Liver (tissue), 9 donors: ENCODE data around the gene LTBP4. TPM values are rescaled to one million over a fixed set of nuclear protein-coding genes. Genes with fewer than 3 reads are reported as not detected.

Experiments
- DNase-seq: peaks from one replicate; pipeline ENCODE4 v3.0.0-alpha.2; 2017; ENCODE audit warnings: low spot score
- H3K27ac ChIP-seq, 2 donors: one replicate each; pipeline ENCODE4 v1.7.0; 2013; ENCODE audit warnings: inconsistent platforms in 2 of 2, low read length in 2 of 2, control low read depth in 1 of 2, low read depth in 1 of 2, mild to moderate bottlenecking in 1 of 2
- H3K27me3 ChIP-seq, 4 donors: one replicate each; pipeline versions ENCODE4 v1.6.1 to v1.7.0; 2013; ENCODE audit warnings: low read length in 3 of 4, inconsistent platforms in 1 of 4, mild to moderate bottlenecking in 1 of 4, moderate library complexity in 1 of 4; ENCODE audit not compliant: control insufficient read depth in 4 of 4, insufficient read depth in 4 of 4
- H3K36me3 ChIP-seq, 4 donors: one replicate each; pipeline versions ENCODE4 v1.6.1 to v1.7.0; 2013; ENCODE audit warnings: low read length in 3 of 4, mild to moderate bottlenecking in 3 of 4, low read depth in 1 of 4, moderate library complexity in 1 of 4; ENCODE audit not compliant: control insufficient read depth in 4 of 4, insufficient read depth in 3 of 4
- H3K4me1 ChIP-seq, 4 donors: one replicate each; pipeline versions ENCODE4 v1.6.1 to v1.7.0; 2013; ENCODE audit warnings: low read length in 3 of 4, mild to moderate bottlenecking in 3 of 4, moderate library complexity in 1 of 4; ENCODE audit not compliant: control insufficient read depth in 4 of 4, insufficient read depth in 4 of 4
- H3K4me3 ChIP-seq, 3 donors: one replicate each; pipeline versions ENCODE4 v1.6.1 to v1.7.0; 2013; ENCODE audit warnings: low read length in 3 of 3, control low read depth in 1 of 3, low read depth in 1 of 3, mild to moderate bottlenecking in 1 of 3
- H3K9ac ChIP-seq, 2 donors: one replicate each; pipeline ENCODE4 v1.7.0; 2013; ENCODE audit warnings: low read length in 2 of 2, mild to moderate bottlenecking in 2 of 2, moderate library complexity in 2 of 2, control low read depth in 1 of 2, low read depth in 1 of 2
- H3K9me3 ChIP-seq, 4 donors: one replicate each; pipeline versions ENCODE4 v1.6.1 to v1.7.0; 2013; ENCODE audit warnings: low read length in 3 of 4; ENCODE audit not compliant: control insufficient read depth in 4 of 4
- CTCF ChIP-seq: fragments of 150-350 bp; IDR thresholded peaks from 2 replicates; pipeline ENCODE4 v1.5.1; 2017; ENCODE audit warnings: improper control_type of control experiment, low read depth, low read length; ENCODE audit not compliant: missing input control
- EGR1 ChIP-seq, 2 donors: IDR thresholded peaks; 2 replicates each; pipeline ENCODE4 v1.6.1; 2016 to 2018; ENCODE audit warnings: antibody characterized with exemption in 2 of 2, low read depth in 2 of 2
- FOXA1 ChIP-seq: IDR thresholded peaks from 2 replicates; pipeline ENCODE4 v1.6.1; 2016; ENCODE audit warnings: antibody characterized with exemption
- FOXA2 ChIP-seq: IDR thresholded peaks from 2 replicates; pipeline ENCODE4 v1.6.1; 2016; ENCODE audit warnings: antibody characterized with exemption
- GABPA ChIP-seq, 2 donors: IDR thresholded peaks in 1 of 2; conservative IDR thresholded peaks in 1 of 2; 2 replicates each; pipeline ENCODE4 v1.6.1; 2016; ENCODE audit warnings: antibody characterized with exemption in 2 of 2, mild to moderate bottlenecking in 1 of 2, moderate library complexity in 1 of 2
- HNF4A ChIP-seq, 2 donors: conservative IDR thresholded peaks; 2 replicates each; pipeline ENCODE4 v1.6.1; 2016; ENCODE audit warnings: antibody characterized with exemption in 2 of 2, mild to moderate bottlenecking in 2 of 2
- HNF4G ChIP-seq: IDR thresholded peaks from 2 replicates; pipeline ENCODE4 v1.6.1; 2016; ENCODE audit warnings: antibody characterized with exemption
- MAX ChIP-seq: IDR thresholded peaks from 2 replicates; pipeline ENCODE4 v1.6.1; 2016; ENCODE audit warnings: antibody characterized with exemption
- RAD21 ChIP-seq, 2 donors: IDR thresholded peaks; 2 replicates each; pipeline ENCODE4 v1.6.1; 2016; ENCODE audit warnings: antibody characterized with exemption in 2 of 2, mild to moderate bottlenecking in 2 of 2
- RXRA ChIP-seq, 2 donors: IDR thresholded peaks; 2 replicates each; pipeline ENCODE4 v1.6.1; 2017 to 2018; ENCODE audit warnings: antibody characterized with exemption in 2 of 2, mild to moderate bottlenecking in 1 of 2
- SP1 ChIP-seq: IDR thresholded peaks from 2 replicates; pipeline ENCODE4 v1.6.1; 2018; ENCODE audit warnings: antibody characterized with exemption, mild to moderate bottlenecking
- ZBTB33 ChIP-seq: IDR thresholded peaks from 2 replicates; pipeline ENCODE4 v1.6.1; 2016; ENCODE audit warnings: antibody characterized with exemption
- WGBS: extraction: QIAGEN DNeasy Blood & Tissue Kit; methylation state at CpG from one replicate; pipeline ENCODE4 v1.1.7; 2013; 5-methylcytosine and 5-hydroxymethylcytosine counted together
- polyA plus RNA-seq, 2 donors: library from polyadenylated mRNA; stranded (reverse) in 1 of 2; unstranded in 1 of 2; fragments of 200-250 nt in 1 of 2; fragments of >200 nt in 1 of 2; fragmentation: Nextera tagmentation in 1 of 2; extraction: Ambion mirVana in 1 of 2; gene quantifications; one replicate each; pipeline versions ENCODE4 v1.2.1 to v1.2.3, GENCODE V29; 2013 to 2015
- total RNA-seq, 2 donors: library from RNA; depleted of rRNA; stranded (reverse); fragments of >200 nt; gene quantifications; one replicate each; pipeline ENCODE4 v1.2.3, GENCODE V29; 2014
- TF ChIP-seq, protein P1 (sequence below): IDR thresholded peaks from 2 replicates; pipeline ENCODE4 v1.6.1; 2016; ENCODE audit warnings: antibody characterized with exemption
- TF ChIP-seq, protein P2 (sequence below): IDR thresholded peaks from 2 replicates; pipeline ENCODE4 v1.6.1; 2016; ENCODE audit warnings: antibody characterized with exemption, mild to moderate bottlenecking
- donor health status: healthy.
- donor health status: healthy.
- donor health status: healthy.
- donor health status: healthy.
- donor health status: healthy.

The LTBP4 gene
- total and polyA plus RNA-seq, 4 donors: 9.6 to 28.7 (median 17.8) TPM

DNA sequence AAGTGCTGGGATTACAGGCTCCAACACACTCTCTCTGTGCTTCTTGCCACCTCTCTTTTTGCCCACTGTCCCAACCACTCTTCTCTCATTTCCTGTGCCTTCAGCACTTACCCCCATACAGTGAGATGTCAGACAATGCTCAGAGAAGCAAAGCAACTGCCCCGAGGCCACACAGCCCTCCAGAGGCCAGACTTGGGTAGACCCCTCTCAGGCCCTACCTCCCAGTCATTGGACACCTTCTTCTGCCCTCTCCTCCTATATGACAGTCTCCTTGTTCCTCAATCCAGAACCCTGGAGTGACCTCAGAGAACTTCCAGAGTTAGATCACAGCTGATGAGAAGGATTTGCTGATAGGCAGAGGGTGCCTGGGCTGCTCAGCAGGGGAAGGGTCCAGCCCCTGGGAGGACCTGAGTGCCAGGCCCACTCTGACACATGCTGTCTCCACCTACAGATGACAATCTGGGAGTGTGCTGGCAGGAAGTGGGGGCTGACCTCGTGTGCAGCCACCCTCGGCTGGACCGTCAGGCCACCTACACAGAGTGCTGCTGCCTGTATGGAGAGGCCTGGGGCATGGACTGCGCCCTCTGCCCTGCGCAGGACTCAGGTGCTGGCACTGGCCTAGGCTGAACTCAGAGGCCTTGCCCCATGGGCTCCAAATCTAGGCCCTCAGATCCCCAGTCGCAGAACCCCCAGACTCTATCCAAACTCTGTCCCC lies 24.4 kb downstream of the LTBP4 start:
- 84% methylated on average over 7 of the region's 7 CpGs for WGBS
- no peaks in the 10 kb centered on the region for H3K36me3 ChIP-seq
- no peak overlapping the region for H3K27ac ChIP-seq

GRCh38 chr19:40626918-40627317 lies 25.7 kb downstream of the LTBP4 start:
- DNase-seq: no peak
- H3K9me3 ChIP-seq: no peaks in the 10 kb centered on the region
- no peak overlapping the region for H3K4me3 ChIP-seq
- H3K4me1 ChIP-seq: no peaks in the 10 kb centered on the region
- no peak overlapping the region for H3K9ac ChIP-seq
- TF ChIP-seq, protein P1, sequence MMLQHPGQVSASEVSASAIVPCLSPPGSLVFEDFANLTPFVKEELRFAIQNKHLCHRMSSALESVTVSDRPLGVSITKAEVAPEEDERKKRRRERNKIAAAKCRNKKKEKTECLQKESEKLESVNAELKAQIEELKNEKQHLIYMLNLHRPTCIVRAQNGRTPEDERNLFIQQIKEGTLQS: no peak
- TF ChIP-seq FOXA2 (no peak), RAD21 (IDR thresholded peaks at IDR 0.05) (no peak), FOXA1 (no peak), SP1 (no peak), MAX (no peak), HNF4A (conservative IDR thresholded peaks at IDR 0.05) (no peak), HNF4G (no peak), ZBTB33 (no peak), EGR1 (IDR thresholded peaks at IDR 0.05; ENCODE audit: low read depth in 2 of 2) (no peak), RXRA (IDR thresholded peaks at IDR 0.05) (no peak), GABPA (IDR thresholded peaks at IDR 0.05 in 1 of 2, conservative IDR thresholded peaks at IDR 0.05 in 1 of 2) (no peak)
- TF ChIP-seq, protein P2, sequence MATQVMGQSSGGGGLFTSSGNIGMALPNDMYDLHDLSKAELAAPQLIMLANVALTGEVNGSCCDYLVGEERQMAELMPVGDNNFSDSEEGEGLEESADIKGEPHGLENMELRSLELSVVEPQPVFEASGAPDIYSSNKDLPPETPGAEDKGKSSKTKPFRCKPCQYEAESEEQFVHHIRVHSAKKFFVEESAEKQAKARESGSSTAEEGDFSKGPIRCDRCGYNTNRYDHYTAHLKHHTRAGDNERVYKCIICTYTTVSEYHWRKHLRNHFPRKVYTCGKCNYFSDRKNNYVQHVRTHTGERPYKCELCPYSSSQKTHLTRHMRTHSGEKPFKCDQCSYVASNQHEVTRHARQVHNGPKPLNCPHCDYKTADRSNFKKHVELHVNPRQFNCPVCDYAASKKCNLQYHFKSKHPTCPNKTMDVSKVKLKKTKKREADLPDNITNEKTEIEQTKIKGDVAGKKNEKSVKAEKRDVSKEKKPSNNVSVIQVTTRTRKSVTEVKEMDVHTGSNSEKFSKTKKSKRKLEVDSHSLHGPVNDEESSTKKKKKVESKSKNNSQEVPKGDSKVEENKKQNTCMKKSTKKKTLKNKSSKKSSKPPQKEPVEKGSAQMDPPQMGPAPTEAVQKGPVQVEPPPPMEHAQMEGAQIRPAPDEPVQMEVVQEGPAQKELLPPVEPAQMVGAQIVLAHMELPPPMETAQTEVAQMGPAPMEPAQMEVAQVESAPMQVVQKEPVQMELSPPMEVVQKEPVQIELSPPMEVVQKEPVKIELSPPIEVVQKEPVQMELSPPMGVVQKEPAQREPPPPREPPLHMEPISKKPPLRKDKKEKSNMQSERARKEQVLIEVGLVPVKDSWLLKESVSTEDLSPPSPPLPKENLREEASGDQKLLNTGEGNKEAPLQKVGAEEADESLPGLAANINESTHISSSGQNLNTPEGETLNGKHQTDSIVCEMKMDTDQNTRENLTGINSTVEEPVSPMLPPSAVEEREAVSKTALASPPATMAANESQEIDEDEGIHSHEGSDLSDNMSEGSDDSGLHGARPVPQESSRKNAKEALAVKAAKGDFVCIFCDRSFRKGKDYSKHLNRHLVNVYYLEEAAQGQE: no peak
- no peaks in the 10 kb centered on the region for H3K27me3 ChIP-seq
- no peaks in the 10 kb centered on the region for H3K36me3 ChIP-seq
- WGBS: 94% methylated on average over 24 of the region's 24 CpGs
- H3K27ac ChIP-seq: no peak overlapping the region

More for the DNA sequence above, 24.4 kb downstream of the LTBP4 start:
- Histone ChIP-seq H3K9ac (no peak overlapping the region), H3K4me1 (no peaks in the 10 kb centered on the region), H3K4me3 (no peak overlapping the region), H3K9me3 (no peaks in the 10 kb centered on the region), H3K27me3 (no peaks in the 10 kb centered on the region)
- no peak for DNase-seq
- TF ChIP-seq RAD21 (IDR thresholded peaks at IDR 0.05) (no peak), MAX (no peak), CTCF (no peak), HNF4A (conservative IDR thresholded peaks at IDR 0.05) (no peak), FOXA2 (no peak), HNF4G (no peak)
